ENCODE results near the gene CLTC.
"Not testable (repeated sequence)": the region's sequence is repeated elsewhere in the genome, so short reads cannot be mapped to it uniquely, and the experiment has no call there.

Gene CLTC

GRCh38 chr17:59634632-59635541 is 15.2 kb downstream of the CLTC start:
- DNase-seq, result no peak

- no peak for DNase-seq
These were observed 18.1 kb downstream of the CLTC start for GRCh38 chr17:59637611-59638310.

DNA sequence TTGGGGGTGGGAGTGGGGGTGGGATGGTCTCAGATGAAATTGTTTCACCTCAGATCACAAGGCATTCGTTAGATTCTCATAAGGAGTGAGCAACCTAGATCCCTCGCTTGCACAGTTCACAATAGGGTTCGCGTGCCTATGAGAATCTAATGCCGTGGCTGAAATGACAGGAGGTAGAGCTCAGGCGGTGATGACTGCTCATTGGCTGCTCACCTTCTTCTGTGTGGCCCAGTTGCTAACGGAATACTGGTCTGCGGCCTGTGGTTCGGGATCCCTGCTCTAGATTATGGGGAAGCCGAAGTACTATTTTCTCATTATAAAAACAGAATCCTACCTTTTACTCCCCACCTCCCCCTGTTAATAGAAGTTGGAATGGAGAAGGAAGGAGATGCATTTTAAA is 18.9 kb downstream of the CLTC start:
- DNase-seq, result no peak

DNA sequence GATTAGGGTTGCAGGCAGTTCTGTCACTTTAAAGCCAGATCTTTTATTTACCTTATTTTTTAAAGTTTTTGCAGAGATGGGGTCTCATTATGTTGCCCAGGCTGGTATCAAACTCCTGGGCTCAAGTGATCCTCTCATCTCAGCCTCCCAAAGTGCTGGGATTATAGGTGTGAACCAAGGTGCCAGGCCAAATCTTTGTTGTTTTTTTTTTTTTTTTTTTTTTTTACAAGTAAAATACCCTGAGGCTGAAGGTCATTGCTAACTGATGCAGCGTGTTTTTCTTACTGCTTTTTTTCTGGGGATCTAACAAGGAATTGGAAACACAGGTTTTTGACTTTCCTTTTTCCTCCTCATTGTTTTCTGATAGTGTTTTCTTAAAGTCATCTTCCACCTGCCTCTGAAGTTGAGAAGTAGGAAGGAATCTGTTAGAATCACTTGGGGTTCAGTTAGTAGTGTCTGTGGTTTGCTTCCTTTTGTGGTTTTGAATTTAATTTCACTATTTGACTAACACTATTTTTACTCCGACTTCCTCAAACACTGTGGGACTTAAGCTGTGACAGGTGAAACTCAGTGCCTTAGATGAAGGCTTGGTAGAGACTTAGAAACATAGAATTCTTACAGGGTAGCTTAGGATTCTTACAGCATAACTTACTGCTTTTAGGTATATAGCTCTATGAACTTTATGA is 22.2 kb downstream of the CLTC start:
- peak; percentile 53 for DNase-seq

DNA sequence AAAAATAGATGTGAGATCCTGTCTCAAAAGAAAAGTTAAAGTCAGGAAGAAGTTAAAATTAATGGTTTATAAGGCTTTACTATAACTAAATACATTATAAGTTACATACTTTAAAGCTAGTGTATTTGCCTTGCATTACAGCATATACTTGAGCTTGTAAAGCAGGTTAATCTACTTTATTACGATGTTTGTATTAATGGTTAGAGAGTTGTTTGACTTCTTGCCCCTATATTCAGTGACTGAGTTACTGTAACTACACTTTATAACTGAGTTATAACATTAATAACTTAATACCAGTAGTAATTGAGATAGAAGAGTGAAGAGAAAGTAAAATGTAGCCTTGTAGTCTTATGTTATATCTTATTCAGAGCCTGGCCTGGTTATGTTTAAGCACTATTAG is 22.9 kb downstream of the CLTC start:
- no peak for DNase-seq

DNA sequence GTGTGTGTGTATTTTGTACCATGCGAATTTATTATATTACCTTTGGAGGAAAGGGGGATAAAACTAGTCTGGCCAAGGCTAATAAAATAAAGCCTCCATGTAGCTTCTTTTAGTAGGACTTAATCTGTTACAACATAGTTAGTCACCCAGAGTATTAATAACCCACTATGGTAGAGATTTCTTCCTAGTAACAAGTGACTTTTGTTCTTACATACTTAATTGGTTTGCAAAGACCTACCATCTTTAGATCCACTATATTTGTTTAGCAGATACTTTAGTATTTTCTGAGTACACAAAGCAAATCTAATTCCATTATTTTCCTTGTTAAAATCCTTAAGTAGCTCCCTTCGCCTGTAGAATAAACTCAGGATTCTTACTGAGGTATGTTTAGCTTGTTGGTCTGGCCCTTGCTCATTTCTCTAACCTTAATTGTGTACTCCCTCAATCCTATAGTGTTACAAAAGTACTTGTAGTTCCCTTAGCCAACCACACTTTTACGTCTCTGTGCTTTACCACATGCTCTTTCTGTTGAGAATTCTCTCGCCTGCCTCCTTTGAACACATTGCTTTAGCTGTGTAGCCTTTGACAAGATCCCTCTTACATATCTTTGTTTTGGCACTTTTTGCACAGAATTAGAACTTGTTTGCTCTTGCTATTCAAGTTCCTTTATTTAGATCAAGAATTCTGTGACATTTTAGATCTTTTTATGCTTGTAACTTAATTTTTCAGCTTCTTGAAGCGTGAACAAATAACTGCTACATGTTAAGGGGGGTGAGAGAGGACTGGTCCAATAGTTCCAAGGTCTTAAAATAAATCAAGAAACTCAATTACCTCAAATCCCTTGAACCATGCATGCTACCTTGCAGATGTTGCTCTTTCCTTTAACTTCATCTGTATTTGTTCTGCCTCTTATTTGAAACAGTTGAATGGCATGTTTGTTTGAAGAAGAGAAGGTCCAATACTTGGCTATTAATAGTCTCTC is 23.8 kb downstream of the CLTC start:
- no peak for DNase-seq

DNA sequence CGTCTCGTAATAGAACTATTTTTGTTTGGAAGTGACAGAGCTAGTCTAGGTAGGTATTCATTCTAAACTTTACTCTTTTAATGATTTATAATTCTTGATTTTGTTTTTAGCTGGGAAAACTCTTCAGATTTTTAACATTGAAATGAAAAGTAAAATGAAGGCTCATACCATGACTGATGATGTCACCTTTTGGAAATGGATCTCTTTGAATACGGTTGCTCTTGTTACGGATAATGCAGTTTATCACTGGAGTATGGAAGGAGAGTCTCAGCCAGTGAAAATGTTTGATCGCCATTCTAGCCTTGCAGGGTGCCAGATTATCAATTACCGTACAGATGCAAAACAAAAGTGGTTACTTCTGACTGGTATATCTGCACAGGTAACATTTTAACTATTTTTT is 27.6 kb downstream of the CLTC start:
- no peak for DNase-seq

DNA sequence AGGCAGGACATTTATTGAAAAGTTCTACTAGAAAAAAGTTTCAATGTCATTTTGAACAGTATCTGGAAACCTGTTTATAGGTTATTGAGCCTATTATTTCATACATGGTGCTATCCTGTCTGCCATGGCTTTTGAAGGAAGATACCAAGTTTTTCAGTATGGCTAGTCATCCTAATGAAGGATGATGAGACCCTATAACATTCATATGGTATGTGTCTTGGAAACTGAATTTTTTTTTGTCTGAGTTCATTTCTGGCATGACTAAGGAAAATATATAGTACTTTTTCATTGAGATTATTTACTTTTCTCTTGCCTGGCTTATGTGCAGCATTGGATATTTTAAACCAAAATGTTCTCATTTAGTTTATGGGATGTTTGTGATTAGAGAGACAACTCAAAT is 30.2 kb downstream of the CLTC start:
- no peak for DNase-seq

GRCh38 chr17:59650642-59651041 is 30.9 kb downstream of the CLTC start:
- no peak for DNase-seq

GRCh38 chr17:59651346-59651745 is 31.7 kb downstream of the CLTC start:
- no peak for DNase-seq

DNA sequence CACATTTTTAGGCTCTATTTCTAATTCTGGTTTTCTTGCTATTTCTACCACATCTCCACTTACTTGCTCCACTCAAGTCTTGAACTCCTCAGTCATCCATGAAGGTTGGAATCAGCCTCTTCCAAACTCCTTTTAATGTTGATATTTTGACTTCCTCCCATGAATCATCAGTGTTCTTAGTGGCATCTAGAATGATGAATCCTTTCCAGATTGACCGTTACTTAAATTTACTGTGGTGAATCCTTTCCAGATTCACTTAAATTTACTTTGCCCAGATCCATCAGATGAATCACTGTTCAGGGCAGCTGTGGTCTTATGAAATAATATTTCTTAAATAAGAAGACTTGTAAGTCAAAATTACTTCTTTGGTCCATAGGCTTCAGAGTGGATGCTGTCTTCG is 32.4 kb downstream of the CLTC start:
- no peak for DNase-seq

- DNase-seq, result not testable (repeated sequence)
These were observed 36.9 kb downstream of the CLTC start for GRCh38 chr17:59656624-59657023.

- no peak for DNase-seq
These were observed 46.5 kb downstream of the CLTC start for GRCh38 chr17:59666235-59666634.

GRCh38 chr17:59668816-59669215 is 49.1 kb downstream of the CLTC start:
- DNase-seq, result peak; percentile 24

DNA sequence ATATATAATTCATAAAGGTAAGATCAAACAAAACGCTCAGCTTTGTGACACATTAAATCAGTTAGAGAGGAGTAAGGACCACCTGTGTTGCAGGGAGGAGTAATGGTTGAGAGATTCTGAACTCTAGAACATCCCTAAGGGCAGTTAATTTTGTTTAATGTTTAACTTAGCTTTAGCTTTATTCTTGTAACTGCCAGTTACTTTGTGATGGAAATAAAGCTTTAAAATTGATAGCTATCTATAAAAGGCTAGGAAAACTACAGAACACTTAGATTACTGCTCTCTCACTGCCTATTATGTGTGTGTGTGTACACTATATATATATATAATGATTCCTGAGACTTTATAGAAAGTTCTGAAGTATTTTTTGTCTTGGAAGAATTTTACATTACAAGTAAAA is 49.7 kb downstream of the CLTC start:
- no peak for DNase-seq

DNA sequence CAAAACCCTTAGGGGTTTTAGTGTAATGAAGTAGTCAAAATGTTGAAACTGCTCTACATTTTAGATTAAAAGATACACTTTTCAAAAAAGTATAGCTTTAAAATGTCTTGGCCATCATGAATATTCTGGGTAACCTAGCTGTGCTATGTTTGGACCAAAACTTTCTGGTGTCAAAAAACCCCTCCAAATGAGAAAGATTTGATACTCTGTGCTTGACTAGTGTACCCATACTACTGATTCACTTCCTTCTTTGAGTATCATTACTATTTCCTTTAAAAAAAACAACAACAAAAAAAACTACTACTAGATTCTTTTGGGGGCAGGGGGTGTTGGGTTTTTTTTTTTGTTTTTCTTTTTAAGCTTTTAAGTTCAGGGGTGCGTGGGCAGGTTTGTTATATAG is 50.2 kb downstream of the CLTC start:
- DNase-seq, result no peak

- DNase-seq, result no peak
These were observed 51.7 kb downstream of the CLTC start for GRCh38 chr17:59671386-59671785.

GRCh38 chr17:59675231-59675630 is 55.5 kb downstream of the CLTC start:
- DNase-seq, result no peak

- no peak for DNase-seq
These were observed 57.0 kb downstream of the CLTC start for GRCh38 chr17:59676716-59677115.

DNA sequence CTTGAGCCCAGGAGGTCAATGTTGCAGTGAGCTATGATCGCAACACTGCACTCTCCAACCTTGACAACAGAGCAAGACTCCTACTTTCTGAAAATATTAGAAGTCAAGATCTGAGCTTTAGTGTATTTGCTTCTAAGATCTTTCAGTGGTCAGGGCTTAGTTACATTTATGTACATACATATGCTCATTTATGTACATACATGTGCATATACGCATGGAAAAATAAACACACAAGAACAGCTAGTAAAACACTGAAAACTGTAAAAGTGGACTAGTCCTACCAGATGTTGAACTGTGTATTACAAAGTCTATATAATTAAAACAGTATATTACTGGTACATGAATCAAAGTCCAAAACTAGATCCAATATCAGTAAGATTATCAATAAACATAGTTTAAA is 59.2 kb downstream of the CLTC start:
- no peak for DNase-seq

DNA sequence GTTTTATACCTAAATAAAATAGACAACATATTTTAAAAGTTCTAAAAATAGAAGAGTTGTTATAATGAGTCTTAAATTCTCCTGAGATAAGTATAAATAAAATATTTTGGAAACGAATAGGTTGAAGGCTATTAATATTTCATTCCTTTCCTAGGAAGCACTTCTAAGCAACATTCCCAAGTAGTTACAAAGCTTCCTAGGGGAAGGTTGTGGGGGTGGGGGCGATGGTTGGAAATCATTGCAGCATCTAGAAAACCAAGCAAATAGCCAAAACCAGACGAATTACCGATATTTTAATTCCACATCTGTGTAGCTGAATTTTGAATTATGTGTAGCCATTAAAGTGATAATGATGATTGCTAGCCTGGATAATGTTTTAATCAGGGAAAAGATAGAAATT is 60.6 kb downstream of the CLTC start:
- DNase-seq, result no peak

GRCh38 chr17:59683283-59683682 is 63.6 kb downstream of the CLTC start:
- DNase-seq, result no peak

DNA sequence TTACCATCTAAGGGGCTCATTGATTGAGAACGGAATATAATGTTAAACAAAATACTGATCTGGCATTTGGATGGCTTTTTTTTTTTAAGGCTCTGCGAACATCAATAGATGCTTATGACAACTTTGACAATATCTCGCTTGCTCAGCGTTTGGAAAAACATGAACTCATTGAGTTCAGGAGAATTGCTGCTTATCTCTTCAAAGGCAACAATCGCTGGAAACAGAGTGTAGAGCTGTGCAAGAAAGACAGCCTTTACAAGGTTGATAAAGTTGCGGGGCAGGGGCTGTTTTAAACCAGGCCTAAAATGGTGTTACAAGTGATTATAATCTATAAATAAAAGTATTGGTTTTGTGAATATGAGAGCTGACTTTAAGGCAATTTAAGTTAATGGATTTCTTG is 65.3 kb downstream of the CLTC start:
- no peak for DNase-seq

All from KG1 (cell line).